ENCODE measurements around the gene FGFRL1.

- TF ChIP-seq CTCF (IDR thresholded peaks at IDR 0.05 in 8 of 11, conservative IDR thresholded peaks at IDR 0.05 in 3 of 11) (no peak), POLR2AphosphoS5 (IDR thresholded peaks at IDR 0.05) (peak in 1 of 3 donors; percentile 20), POLR2A (IDR thresholded peaks at IDR 0.05) (no peak)
These were observed 10.7 kb upstream of the FGFRL1 start for GRCh38 chr4:1000686-1001260.

All from spleen (tissue), 7 donors.